Caki2 (cell line): ENCODE data around the gene TSPYL1. TPM values are rescaled to one million over a fixed set of nuclear protein-coding genes. Genes with fewer than 3 reads are reported as not detected.

Experiments
- DNase-seq: peaks from one replicate; pipeline ENCODE4 v3.0.0-alpha.2; 2015; ENCODE audit warnings: low read depth
- in situ Hi-C: cut with HindIII; loops from 2 replicates; pipeline ENCODE4 v1.10.0; 2016; ENCODE audit warnings: low sequenced_read_pairs, low pct_unique_long_range_greater_than_20kb, mixed read lengths
- total RNA-seq: library from RNA; depleted of rRNA; stranded (reverse); fragments of >200 nt; shearing (Covaris generic); gene quantifications from 2 replicates; pipeline ENCODE4 v1.2.3, GENCODE V29; 2014; ENCODE audit warnings: low replicate concordance; rRNA removed

TSPYL1 gene
- total RNA-seq, 1 experiment from 2014 or later = 37.4 TPM

GRCh38 chr6:116239256-116239655, 40.5 kb downstream of the TSPYL1 start:
- DNase-seq = no peak
- in situ Hi-C loops = no loop called here

GRCh38 chr6:116238083-116238482, 41.6 kb downstream of the TSPYL1 start:
- in situ Hi-C loops = no loop called here

GRCh38 chr6:116234689-116235088, 45.0 kb downstream of the TSPYL1 start:
- DNase-seq = no peak
- in situ Hi-C loops = no loop called here

More at GRCh38 chr6:116238083-116238482, 41.6 kb downstream of the TSPYL1 start:
- no peak for DNase-seq

- DNase-seq = peak; percentile 76
- in situ Hi-C loops = no loop called here
These were observed 50.3 kb downstream of the TSPYL1 start for GRCh38 chr6:116229287-116229913.

Other genes starting within 250 kb of the TSPYL1 start
- gene FRK, start 219.0 kb downstream of the TSPYL1 start, total RNA-seq = 5.0 and 5.1 TPM in 2 replicates
- gene NT5DC1, start 179.1 kb downstream of the TSPYL1 start, total RNA-seq = 9.4 and 12.3 TPM in 2 replicates
- gene COL10A1, start 153.8 kb downstream of the TSPYL1 start, total RNA-seq = not detected in 2 replicates
- gene TSPYL4, start 25.9 kb downstream of the TSPYL1 start, total RNA-seq = 1.4 and 3.4 TPM in 2 replicates
- gene DSE, start 91.0 kb upstream of the TSPYL1 start, total RNA-seq = 10.6 and 15.6 TPM in 2 replicates
- not detected in 2 replicates for gene CALHM6, start 181.4 kb upstream of the TSPYL1 start, total RNA-seq
- gene CALHM5, start 231.7 kb upstream of the TSPYL1 start, total RNA-seq = 3.0 and 3.2 TPM in 2 replicates